Measurements from ENCODE around the gene LAMTOR3. TPM values are rescaled to one million over a fixed set of nuclear protein-coding genes. Genes with fewer than 3 reads are reported as not detected.

Gene LAMTOR3
- total RNA-seq, 1 experiment from 2014 or later = 21.2 TPM

DNA sequence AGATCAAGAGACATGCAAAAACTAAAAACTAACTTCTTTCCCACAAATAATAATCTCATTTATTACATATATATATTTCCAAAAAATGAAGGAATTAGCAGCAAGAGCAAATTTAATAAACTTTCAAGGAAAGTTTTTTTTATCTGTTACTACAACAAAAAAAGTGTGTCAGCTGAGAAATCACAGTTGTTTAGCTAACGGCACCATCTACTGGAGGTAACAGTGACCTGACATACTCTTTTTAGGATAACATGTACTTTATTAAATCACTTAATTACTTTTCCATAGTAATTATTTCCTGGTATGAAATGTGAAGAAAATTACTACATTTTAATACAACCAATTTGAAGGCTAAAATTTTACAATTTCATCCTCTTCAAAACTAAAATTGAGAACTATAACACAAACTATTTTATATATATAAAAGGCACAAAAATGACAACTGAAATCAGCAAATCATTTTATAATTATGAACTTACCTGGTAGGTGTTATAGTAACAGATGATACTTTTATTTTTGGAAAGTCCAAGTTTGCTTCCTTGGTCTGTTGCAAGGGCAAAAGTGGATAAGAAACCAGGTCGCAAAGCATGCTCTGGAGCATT, 9.1 kb downstream of the LAMTOR3 start (continued):
- TF ChIP-seq NR1H2 (CRISPR knock-in tag; IDR thresholded peaks at IDR 0.05) = no peak

GRCh38 chr4:99879458-99879857, 14.8 kb downstream of the LAMTOR3 start:
- ChIA-PET POLR2A (no interaction called here), CTCF (no interaction called here)
- no peaks in the 10 kb centered on the region for H3K4me1 Mint-ChIP-seq
- no peak for DNase-seq (ENCODE audit: low spot score)
- ATAC-seq = no peak
- no peak overlapping the region for H3K4me3 Mint-ChIP-seq
- H3K36me3 Mint-ChIP-seq = peaks cover 13% of the 10 kb centered on the region
- H3K27ac Mint-ChIP-seq = no peak overlapping the region
- TF ChIP-seq, protein P1, sequence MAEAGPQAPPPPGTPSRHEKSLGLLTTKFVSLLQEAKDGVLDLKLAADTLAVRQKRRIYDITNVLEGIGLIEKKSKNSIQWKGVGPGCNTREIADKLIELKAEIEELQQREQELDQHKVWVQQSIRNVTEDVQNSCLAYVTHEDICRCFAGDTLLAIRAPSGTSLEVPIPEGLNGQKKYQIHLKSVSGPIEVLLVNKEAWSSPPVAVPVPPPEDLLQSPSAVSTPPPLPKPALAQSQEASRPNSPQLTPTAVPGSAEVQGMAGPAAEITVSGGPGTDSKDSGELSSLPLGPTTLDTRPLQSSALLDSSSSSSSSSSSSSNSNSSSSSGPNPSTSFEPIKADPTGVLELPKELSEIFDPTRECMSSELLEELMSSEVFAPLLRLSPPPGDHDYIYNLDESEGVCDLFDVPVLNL (CRISPR knock-in tag; IDR thresholded peaks at IDR 0.05; ENCODE audit: borderline replicate concordance, low read depth) = no peak
- TF ChIP-seq FOXP4 (CRISPR knock-in tag; IDR thresholded peaks at IDR 0.05) (no peak), E2F1 (CRISPR knock-in tag; IDR thresholded peaks at IDR 0.05) (no peak), HMGXB4 (CRISPR knock-in tag; IDR thresholded peaks at IDR 0.05) (no peak), ETV6 (CRISPR knock-in tag; IDR thresholded peaks at IDR 0.05) (no peak), ZNF138 (CRISPR knock-in tag; conservative IDR thresholded peaks at IDR 0.05) (no peak), PRRX2 (CRISPR knock-in tag; IDR thresholded peaks at IDR 0.05) (no peak), ZNF263 (CRISPR knock-in tag; IDR thresholded peaks at IDR 0.05; ENCODE audit: low read depth) (no peak), AFF4 (CRISPR knock-in tag; IDR thresholded peaks at IDR 0.05; ENCODE audit: borderline replicate concordance) (no peak), GTF2I (CRISPR knock-in tag; conservative IDR thresholded peaks at IDR 0.05) (no peak), ZNF317 (CRISPR knock-in tag; IDR thresholded peaks at IDR 0.05; ENCODE audit: borderline replicate concordance, low read depth) (no peak), NR3C1 (CRISPR knock-in tag; conservative IDR thresholded peaks at IDR 0.05; ENCODE audit: low read depth) (no peak), SOX15 (CRISPR knock-in tag; IDR thresholded peaks at IDR 0.05) (no peak)
- TF ChIP-seq, protein P2, sequence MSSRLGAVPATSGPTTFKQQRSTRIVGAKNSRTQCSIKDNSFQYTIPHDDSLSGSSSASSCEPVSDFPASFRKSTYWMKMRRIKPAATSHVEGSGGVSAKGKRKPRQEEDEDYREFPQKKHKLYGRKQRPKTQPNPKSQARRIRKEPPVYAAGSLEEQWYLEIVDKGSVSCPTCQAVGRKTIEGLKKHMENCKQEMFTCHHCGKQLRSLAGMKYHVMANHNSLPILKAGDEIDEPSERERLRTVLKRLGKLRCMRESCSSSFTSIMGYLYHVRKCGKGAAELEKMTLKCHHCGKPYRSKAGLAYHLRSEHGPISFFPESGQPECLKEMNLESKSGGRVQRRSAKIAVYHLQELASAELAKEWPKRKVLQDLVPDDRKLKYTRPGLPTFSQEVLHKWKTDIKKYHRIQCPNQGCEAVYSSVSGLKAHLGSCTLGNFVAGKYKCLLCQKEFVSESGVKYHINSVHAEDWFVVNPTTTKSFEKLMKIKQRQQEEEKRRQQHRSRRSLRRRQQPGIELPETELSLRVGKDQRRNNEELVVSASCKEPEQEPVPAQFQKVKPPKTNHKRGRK (CRISPR knock-in tag; IDR thresholded peaks at IDR 0.05; ENCODE audit: borderline replicate concordance) = no peak
- H3K9me3 Mint-ChIP-seq = no peaks in the 10 kb centered on the region
- H3K27me3 Mint-ChIP-seq (ENCODE audit: low read depth) = no peaks in the 10 kb centered on the region
